Immature natural killer cell (primary cell): Measurements from ENCODE around the gene HS3ST5. TPM values are rescaled to one million over a fixed set of nuclear protein-coding genes. Genes with fewer than 3 reads are reported as not detected.

Experiments used
- DNase-seq, 3 donors: peaks; one replicate each; pipeline ENCODE4 v3.0.0; 2022; ENCODE audit warnings: mixed read lengths in 1 of 3
- H3K27ac Mint-ChIP-seq, 6 donors: one replicate each; pipeline ENCODE4 v1.8.0; 2020; ENCODE audit warnings: mixed read lengths in 6 of 6, mild to moderate bottlenecking in 5 of 6, inconsistent platforms in 4 of 6, moderate library complexity in 3 of 6
- H3K27me3 Mint-ChIP-seq, 3 donors: one replicate each; pipeline ENCODE4 v1.8.0; 2020 to 2021; ENCODE audit warnings: low read depth in 3 of 3, mild to moderate bottlenecking in 3 of 3, mixed read lengths in 3 of 3, moderate library complexity in 3 of 3, inconsistent platforms in 1 of 3
- H3K36me3 Mint-ChIP-seq, 3 donors: one replicate each; pipeline ENCODE4 v1.8.0; 2020; ENCODE audit warnings: mixed read lengths in 3 of 3, inconsistent platforms in 2 of 3, mild to moderate bottlenecking in 2 of 3
- H3K4me1 Mint-ChIP-seq, 2 donors: one replicate each; pipeline ENCODE4 v1.8.0; 2020; ENCODE audit warnings: inconsistent platforms in 2 of 2, mild to moderate bottlenecking in 2 of 2, mixed read lengths in 2 of 2, moderate library complexity in 1 of 2
- H3K4me3 Mint-ChIP-seq, 5 donors: one replicate each; pipeline ENCODE4 v1.8.0; 2020; ENCODE audit warnings: mild to moderate bottlenecking in 5 of 5, mixed read lengths in 5 of 5, inconsistent platforms in 3 of 5, moderate library complexity in 3 of 5
- H3K9me3 Mint-ChIP-seq, 6 donors: one replicate each; pipeline ENCODE4 v1.8.0; 2020; ENCODE audit warnings: mild to moderate bottlenecking in 6 of 6, mixed read lengths in 6 of 6, inconsistent platforms in 4 of 6, moderate library complexity in 3 of 6
- polyA plus RNA-seq, 3 donors: library from polyadenylated mRNA; unstranded; fragments of 300-500 nt; fragmentation: Illumina TruSeq; gene quantifications; one replicate each; pipeline ENCODE4 v1.2.3, GENCODE V29; 2021

HS3ST5 gene
- polyA plus RNA-seq, 3 donors from 2014 or later = not detected

DNA sequence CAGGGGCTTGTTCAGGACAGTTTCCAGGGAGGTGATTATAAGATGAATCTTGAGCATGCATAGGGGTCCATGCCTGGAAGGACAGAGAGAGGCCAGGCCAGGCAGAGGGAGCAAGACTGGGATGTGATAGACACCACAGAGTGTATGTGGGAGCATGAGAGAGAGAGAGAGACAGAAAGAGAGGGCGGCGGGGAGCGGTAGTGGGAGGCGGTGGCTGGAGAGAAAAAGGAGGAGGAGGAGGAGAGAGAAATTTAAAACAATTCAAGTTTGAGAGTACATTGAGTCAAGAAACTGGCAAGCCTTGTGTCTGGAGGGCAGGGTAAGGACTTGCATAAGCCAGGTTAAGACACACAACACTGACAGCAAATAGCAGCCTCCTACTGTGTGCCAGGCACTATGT is 209.0 kb downstream of the HS3ST5 start:
- no peaks in the 10 kb centered on the region for H3K4me1 Mint-ChIP-seq
- no peak for DNase-seq
- H3K9me3 Mint-ChIP-seq = peaks cover 0 to 4% (median 0%) of the 10 kb centered on the region in 6 donors
- no peak overlapping the region for H3K27ac Mint-ChIP-seq
- H3K27me3 Mint-ChIP-seq = peaks cover 2 to 3% (median 2%) of the 10 kb centered on the region in 3 donors
- no peak overlapping the region for H3K4me3 Mint-ChIP-seq
- no peaks in the 10 kb centered on the region for H3K36me3 Mint-ChIP-seq

DNA sequence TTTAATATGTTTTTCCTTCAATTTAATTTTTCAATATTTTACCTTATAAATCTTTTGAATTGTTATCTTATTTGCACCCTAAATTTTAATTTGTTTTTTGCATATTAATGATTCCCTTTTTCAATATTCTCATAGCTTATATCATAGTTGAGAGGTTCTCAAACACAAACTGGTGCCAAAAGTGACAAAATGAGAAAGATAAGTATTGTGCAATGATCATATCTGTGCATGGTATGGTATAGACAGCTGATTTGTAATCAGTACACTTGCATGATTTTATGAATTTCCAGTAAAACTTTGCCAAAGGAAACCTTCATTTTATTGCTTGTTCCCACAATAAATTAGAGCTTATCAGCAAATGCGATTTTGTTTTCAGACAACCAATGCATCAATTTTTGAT is 210.9 kb downstream of the HS3ST5 start:
- H3K4me1 Mint-ChIP-seq = no peaks in the 10 kb centered on the region
- no peak overlapping the region for H3K27ac Mint-ChIP-seq

DNA sequence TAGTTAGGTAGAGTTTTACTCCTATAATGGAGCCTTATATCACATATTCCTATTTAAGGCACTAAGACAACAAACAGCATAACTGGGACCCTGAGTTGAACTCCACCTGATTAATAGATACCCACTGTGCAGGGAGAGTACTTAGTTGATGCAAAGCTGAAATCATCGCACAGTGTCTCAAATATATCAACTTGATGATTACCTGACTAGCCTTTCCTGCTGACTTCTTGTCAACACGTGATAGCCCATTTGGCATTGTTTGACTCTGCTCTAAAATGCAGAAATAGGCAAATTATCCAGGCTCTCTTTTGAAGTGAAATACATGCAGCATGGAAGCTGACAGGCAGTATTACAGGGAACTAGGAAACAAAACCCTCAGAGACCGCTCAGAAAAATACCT is 217.2 kb downstream of the HS3ST5 start:
- H3K27ac Mint-ChIP-seq = no peak overlapping the region
- H3K4me1 Mint-ChIP-seq = no peaks in the 10 kb centered on the region
- peaks cover 0 to 2% (median 0%) of the 10 kb centered on the region in 3 donors for H3K27me3 Mint-ChIP-seq
- peaks cover 0 to 2% (median 0%) of the 10 kb centered on the region in 6 donors for H3K9me3 Mint-ChIP-seq
- H3K4me3 Mint-ChIP-seq = no peak overlapping the region
- no peaks in the 10 kb centered on the region for H3K36me3 Mint-ChIP-seq
- no peak for DNase-seq

More for the DNA sequence above, 210.9 kb downstream of the HS3ST5 start:
- peaks cover 0 to 4% (median 0%) of the 10 kb centered on the region in 6 donors for H3K9me3 Mint-ChIP-seq
- no peak overlapping the region for H3K4me3 Mint-ChIP-seq
- no peaks in the 10 kb centered on the region for H3K36me3 Mint-ChIP-seq
- H3K27me3 Mint-ChIP-seq = peaks cover 2 to 3% (median 2%) of the 10 kb centered on the region in 3 donors
- DNase-seq = no peak

DNA sequence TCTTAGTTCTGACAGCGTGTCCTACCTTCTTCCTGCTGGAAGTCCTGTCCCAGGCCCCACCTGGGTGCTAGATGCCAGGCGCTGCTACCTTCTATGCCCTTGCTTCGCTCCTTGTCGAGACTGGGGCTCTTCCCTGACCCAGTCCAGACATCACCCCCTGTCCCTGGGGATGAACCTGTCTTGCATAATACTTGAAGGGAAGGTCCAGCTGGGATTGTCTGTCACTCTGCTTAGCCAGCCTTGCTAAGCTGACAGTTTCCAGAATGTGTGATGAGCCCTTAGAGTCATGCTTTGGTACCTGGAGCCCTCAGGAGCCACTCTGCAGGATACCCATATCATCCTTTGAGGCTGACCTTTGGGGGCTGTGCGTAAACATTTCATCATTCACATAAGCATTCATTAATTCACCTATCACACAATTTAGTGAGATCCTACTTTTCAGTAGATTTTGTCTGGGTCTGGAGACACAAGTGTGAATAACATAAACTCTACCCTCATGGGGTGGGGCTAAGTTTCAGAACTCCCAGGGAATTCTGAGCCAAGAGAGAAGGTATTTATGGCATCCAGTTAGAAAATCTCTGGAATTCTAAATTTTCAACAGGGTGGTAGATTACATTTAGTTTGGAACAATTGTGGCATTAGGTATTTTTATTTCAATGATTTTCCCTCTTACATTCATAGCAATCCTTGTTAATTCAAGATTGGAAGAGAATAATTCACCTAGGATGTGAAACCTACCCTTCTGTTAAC is 220.7 kb downstream of the HS3ST5 start:
- Mint-ChIP-seq H3K27me3 (peaks cover 0 to 2% (median 0%) of the 10 kb centered on the region in 3 donors), H3K36me3 (no peaks in the 10 kb centered on the region), H3K9me3 (peaks cover 0 to 2% (median under 1%) of the 10 kb centered on the region in 6 donors), H3K4me3 (no peak overlapping the region), H3K27ac (no peak overlapping the region), H3K4me1 (no peaks in the 10 kb centered on the region)
- DNase-seq = no peak

DNA sequence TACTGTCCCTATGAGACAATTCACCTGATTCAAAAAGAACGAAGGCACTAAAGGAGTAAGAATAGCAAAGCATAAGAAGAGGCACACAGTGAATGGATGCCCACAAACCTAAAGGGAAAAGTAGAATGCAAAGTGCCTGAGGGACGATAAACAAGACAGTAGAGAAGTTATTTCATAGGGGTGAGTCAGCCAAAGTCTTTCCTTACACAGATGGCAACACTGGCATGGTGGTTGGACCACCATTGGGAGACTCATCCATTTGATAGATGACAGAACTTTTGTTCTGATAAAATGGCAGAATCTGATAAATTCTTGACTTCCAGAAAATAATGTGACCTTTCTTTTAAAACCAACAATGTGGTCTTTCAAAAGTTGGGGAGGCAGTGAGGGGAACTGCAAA is 223.8 kb downstream of the HS3ST5 start:
- Mint-ChIP-seq H3K27me3 (peaks cover 0 to 2% (median 0%) of the 10 kb centered on the region in 3 donors), H3K9me3 (peaks cover 0 to 1% (median 0%) of the 10 kb centered on the region in 6 donors), H3K27ac (no peak overlapping the region), H3K4me1 (no peaks in the 10 kb centered on the region), H3K4me3 (no peak overlapping the region), H3K36me3 (no peaks in the 10 kb centered on the region)
- no peak for DNase-seq

DNA sequence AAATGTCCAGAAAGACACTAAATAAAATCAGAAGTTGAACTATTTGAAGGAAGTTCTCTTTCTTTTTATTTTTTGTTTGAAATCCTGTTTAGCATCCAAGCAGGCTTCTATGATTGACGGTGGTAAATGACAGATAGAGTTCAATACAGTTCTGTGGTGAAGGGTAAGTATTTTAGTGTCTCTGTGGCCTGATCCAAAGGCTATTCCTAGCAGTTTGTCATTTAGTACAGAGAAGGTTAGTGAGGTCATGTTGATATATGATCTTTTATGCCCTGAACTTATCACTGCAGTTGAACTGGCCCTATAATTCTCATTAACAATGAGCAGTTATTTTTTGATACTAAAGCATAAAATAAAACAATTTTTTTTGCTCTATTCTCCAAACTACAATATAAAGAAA is 227.2 kb downstream of the HS3ST5 start:
- Mint-ChIP-seq H3K4me1 (no peaks in the 10 kb centered on the region), H3K27me3 (peaks cover 0 to 1% (median 0%) of the 10 kb centered on the region in 3 donors), H3K4me3 (no peak overlapping the region), H3K36me3 (no peaks in the 10 kb centered on the region), H3K27ac (no peak overlapping the region), H3K9me3 (peaks cover 0 to 4% (median 0%) of the 10 kb centered on the region in 6 donors)
- DNase-seq = no peak

DNA sequence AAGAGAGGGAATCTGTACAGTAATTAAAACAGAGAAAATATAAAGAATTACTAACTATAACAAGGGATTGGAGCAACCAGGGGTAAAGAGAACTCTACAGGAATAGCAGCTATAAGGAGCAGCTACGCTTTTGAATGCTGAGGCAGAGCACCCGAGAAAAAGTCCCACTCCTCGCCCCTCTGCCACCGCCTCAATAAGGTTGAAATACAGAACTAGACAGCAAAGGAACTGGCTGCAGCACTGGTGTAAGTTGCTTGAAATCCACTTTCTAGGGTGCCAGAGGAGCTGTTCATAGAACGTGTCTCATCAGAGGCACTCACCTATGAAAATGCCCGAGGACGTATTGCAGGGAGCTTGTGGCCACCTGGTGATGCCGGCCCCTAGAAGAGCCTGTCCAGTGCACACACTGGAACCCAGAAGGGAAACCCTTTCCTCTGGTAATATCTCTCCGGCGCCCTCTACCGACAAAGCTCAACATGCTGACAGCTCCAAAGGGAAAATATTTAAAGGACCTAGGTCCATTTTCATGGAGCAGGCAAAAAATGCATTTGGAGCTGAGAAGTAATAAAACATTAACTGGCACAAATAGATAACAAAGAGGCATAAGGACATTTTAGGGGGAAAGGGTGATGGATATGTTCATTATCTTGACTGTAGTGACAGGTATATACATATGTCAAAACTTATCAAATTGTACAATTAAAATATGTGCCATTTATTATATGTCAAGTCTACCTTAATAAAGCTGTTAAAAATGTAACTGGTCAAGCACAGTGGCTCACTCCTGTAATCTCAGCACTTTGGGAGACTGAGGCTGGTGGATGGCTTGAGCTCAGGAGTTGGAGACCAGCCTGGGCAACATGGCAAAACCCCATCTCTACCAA is 234.5 kb downstream of the HS3ST5 start:
- no peaks in the 10 kb centered on the region for H3K36me3 Mint-ChIP-seq
- no peaks in the 10 kb centered on the region for H3K4me1 Mint-ChIP-seq
- DNase-seq = no peak
- peaks cover 0 to 4% (median 3%) of the 10 kb centered on the region in 3 donors for H3K27me3 Mint-ChIP-seq
- H3K9me3 Mint-ChIP-seq = peaks cover 0 to 3% (median 0%) of the 10 kb centered on the region in 6 donors
- no peak overlapping the region for H3K4me3 Mint-ChIP-seq
- no peak overlapping the region for H3K27ac Mint-ChIP-seq

DNA sequence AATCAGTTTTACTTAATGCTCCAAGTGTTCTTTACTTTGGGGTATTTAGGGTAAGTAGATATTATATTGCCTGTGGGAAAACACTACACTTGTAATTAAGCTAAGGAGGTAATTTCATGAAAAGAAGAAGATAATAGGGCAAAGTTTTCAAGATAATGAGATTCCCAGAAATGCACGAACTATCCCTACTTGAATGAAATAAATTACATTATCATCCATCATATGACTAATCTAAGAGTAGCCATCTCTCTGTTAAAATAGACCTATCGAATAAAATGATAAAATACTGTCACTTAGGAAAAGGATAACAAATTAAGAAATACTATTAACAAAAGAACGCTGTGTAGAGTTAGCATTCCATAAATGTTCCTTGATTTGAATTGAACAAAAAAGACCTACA is 236.8 kb downstream of the HS3ST5 start:
- no peaks in the 10 kb centered on the region for H3K9me3 Mint-ChIP-seq
- H3K4me3 Mint-ChIP-seq = no peak overlapping the region
- H3K36me3 Mint-ChIP-seq = no peaks in the 10 kb centered on the region

DNA sequence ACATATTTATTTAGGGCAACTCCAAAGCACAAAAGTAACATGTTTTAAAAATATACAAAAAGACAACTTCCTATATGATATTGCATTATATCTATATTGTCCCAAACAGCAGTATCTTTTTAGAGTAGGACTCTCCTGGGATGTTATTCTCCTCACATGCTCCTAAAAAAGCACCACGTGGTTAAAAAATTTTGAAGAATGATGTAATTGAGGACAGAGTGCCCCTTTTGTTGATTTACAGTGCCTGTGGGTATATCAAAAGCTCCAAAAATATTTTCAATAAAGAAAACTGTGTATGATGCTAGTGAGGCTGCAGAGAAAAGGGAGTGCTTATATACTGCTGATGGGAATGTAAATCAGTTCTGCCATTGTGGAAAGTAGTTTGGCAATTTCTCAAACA is 241.6 kb downstream of the HS3ST5 start:
- H3K27ac Mint-ChIP-seq = no peak overlapping the region
- H3K4me3 Mint-ChIP-seq = no peak overlapping the region
- peaks cover 0 to 1% (median 0%) of the 10 kb centered on the region in 6 donors for H3K9me3 Mint-ChIP-seq
- no peak for DNase-seq
- no peaks in the 10 kb centered on the region for H3K4me1 Mint-ChIP-seq
- peaks cover 0 to 2% (median 0%) of the 10 kb centered on the region in 3 donors for H3K27me3 Mint-ChIP-seq
- H3K36me3 Mint-ChIP-seq = no peaks in the 10 kb centered on the region

More for the DNA sequence above, 236.8 kb downstream of the HS3ST5 start:
- no peak overlapping the region for H3K27ac Mint-ChIP-seq
- peaks cover 0 to 3% (median 3%) of the 10 kb centered on the region in 3 donors for H3K27me3 Mint-ChIP-seq
- H3K4me1 Mint-ChIP-seq = no peaks in the 10 kb centered on the region
- DNase-seq = no peak

DNA sequence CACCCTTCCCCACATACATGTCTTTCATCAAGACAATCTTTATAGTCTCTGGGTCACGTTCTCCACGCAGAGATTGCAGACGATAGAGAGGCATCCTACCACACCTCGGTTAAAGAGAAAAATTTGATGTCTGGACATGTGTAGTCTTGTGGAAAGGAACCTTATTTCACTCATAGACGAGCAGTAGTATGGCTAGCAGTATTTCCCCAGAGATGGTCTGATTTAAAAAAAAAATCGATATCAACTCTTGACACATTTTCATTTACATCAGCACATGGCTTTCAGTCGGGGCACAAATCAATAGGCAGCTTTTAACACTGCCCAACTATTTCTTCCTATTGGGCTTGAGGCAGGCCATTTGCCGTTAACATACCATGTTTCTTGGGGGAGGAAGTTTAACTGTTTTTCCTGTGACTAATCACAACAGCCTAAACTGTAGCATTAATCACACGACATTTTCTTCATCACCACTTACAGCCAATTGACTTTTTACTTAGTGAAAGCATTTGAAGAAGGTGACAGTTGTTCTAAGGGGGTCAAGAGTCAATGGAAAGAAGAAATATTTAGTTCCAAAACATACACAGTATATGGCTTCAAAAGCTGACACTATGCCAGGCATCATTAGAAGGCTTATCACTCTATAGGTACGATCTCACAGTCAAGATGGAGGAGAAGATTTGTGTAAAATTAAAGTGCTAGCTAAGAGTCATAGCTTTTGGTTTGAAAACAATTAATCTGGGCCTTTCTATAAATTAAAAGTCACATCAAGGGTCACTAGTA is 242.4 kb downstream of the HS3ST5 start:
- H3K4me1 Mint-ChIP-seq = no peaks in the 10 kb centered on the region

DNA sequence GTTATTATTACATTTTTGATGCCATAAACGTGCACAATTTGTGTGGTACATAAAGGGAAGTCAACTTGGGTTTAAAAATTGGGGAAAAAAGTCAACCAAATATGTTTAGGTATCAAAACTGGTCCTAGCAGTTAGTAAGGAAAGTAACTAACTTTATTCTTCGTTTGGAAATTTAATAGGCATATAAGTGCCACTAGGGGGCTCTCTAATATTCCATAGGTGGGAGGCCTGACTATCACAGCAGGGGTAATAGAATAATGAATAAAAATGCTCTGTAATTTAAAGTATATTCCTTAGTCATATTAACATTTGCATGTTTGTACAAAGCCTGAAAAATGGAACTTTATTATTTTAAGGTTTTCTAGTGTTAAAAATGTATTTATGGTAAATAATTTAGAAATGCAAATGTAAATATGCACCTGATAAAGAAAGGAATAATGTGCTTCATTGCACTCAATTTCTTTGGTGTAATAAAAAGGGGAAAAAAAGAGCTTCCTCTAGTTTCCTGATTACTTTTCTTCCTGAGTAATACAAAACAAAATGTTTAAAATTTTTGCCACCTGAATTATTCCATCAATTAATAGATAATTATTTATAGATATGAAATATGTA is 246.2 kb downstream of the HS3ST5 start:
- DNase-seq = no peak
- Mint-ChIP-seq H3K4me3 (no peak overlapping the region), H3K27ac (no peak overlapping the region), H3K9me3 (peaks cover 0 to 1% (median 0%) of the 10 kb centered on the region in 6 donors), H3K4me1 (no peaks in the 10 kb centered on the region), H3K27me3 (peaks cover 0 to 5% (median 0%) of the 10 kb centered on the region in 3 donors), H3K36me3 (no peaks in the 10 kb centered on the region)

More for the DNA sequence above, 242.4 kb downstream of the HS3ST5 start:
- no peak overlapping the region for H3K4me3 Mint-ChIP-seq
- DNase-seq = no peak
- H3K9me3 Mint-ChIP-seq = peaks cover 0 to 1% (median 0%) of the 10 kb centered on the region in 6 donors
- H3K27ac Mint-ChIP-seq = no peak overlapping the region
- H3K36me3 Mint-ChIP-seq = no peaks in the 10 kb centered on the region
- H3K27me3 Mint-ChIP-seq = peaks cover 0 to 2% (median 0%) of the 10 kb centered on the region in 3 donors

DNA sequence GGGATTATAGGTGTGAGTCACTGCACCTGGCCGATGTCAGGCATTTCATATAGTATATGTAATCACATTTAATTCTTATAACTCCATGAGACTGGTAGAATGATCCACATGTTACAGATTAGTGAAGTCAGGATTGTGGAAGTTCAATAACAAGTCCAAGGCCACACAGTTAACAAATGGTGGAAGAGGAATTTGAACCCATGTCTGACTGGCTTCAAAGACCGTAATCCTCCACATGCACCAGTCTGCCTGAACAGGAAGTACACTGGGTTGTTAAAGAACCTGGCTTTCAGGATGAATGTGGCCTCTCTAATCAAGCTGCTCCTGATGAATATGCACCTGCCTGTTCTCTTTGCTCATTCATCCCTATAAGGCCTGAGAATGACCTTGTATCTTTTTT is 249.9 kb downstream of the HS3ST5 start:
- Mint-ChIP-seq H3K9me3 (peaks cover 0 to 2% (median 0%) of the 10 kb centered on the region in 6 donors), H3K36me3 (no peaks in the 10 kb centered on the region), H3K27ac (no peak overlapping the region), H3K4me1 (no peaks in the 10 kb centered on the region), H3K27me3 (peaks cover 0 to 5% (median 2%) of the 10 kb centered on the region in 3 donors), H3K4me3 (no peak overlapping the region)
- no peak for DNase-seq

DNA sequence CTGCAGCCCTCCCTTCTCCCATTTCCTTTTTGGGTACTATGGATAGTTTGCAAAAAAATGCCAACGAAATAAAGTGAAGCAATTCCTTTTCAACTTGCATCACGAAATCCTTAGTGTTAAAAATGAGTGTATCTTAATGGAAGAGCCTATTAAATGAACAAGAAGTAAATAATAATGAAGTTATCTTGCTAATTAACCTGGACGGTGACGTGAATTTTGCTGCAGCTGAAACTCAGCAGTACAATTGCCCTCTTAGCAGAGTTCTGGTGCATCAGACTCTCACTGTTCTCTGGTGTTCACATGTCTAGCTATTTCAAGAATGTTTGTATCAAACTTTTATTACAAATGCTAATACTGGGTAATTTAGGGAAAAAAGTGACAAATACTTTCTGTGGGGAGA is 252.2 kb downstream of the HS3ST5 start:
- peaks cover 2 to 3% (median 2%) of the 10 kb centered on the region in 3 donors for H3K27me3 Mint-ChIP-seq
- H3K9me3 Mint-ChIP-seq = peaks cover 0 to 2% (median 0%) of the 10 kb centered on the region in 6 donors
- H3K4me3 Mint-ChIP-seq = no peak overlapping the region
- DNase-seq = no peak
- H3K27ac Mint-ChIP-seq = no peak overlapping the region
- H3K36me3 Mint-ChIP-seq = no peaks in the 10 kb centered on the region
- no peaks in the 10 kb centered on the region for H3K4me1 Mint-ChIP-seq
